GM12892 (cell line): ENCODE measurements around the gene PPFIA4.

Experiments
- DNase-seq: peaks from one replicate; pipeline ENCODE4 v3.0.0; 2011; ENCODE audit not compliant: insufficient read length
- FAIRE-seq: peaks from 2 replicates; lab custom pipeline; 2011; peaks lifted over from hg19 to GRCh38; lab: Jason Lieb, UNC
- POLR2A ChIP-seq: IDR thresholded peaks from 2 replicates; pipeline ENCODE4 v1.6.1; 2011; ENCODE audit warnings: low read depth, low read length, control low read depth
- POLR2AphosphoS5 ChIP-seq: IDR thresholded peaks from 2 replicates; pipeline ENCODE4 v1.6.1; 2011; ENCODE audit warnings: low read depth, low read length, control low read depth
- TAF1 ChIP-seq: IDR thresholded peaks from 2 replicates; pipeline ENCODE4 v1.6.1; 2011; ENCODE audit warnings: low read depth, mild to moderate bottlenecking, control low read depth, low read length, borderline replicate concordance

The PPFIA4 gene

GRCh38 chr1:203121186-203122015 is 95.1 kb downstream of the PPFIA4 start:
- TF ChIP-seq TAF1 (no peak), POLR2A (no peak), POLR2AphosphoS5 (no peak)
- DNase-seq: no peak
- FAIRE-seq: no peak

GRCh38 chr1:203122159-203122558 is 95.9 kb downstream of the PPFIA4 start:
- TF ChIP-seq TAF1 (no peak), POLR2A (no peak), POLR2AphosphoS5 (no peak)
- FAIRE-seq (no peak), DNase-seq (no peak)

GRCh38 chr1:203124011-203124410 is 97.7 kb downstream of the PPFIA4 start:
- TF ChIP-seq POLR2AphosphoS5 (no peak), TAF1 (no peak), POLR2A (no peak)
- no peak for FAIRE-seq
- no peak for DNase-seq

- DNase-seq (no peak), FAIRE-seq (no peak)
- TF ChIP-seq POLR2AphosphoS5 (no peak), POLR2A (no peak), TAF1 (no peak)
Measured at GRCh38 chr1:203124546-203125317, 98.4 kb downstream of the PPFIA4 start.

- TF ChIP-seq POLR2AphosphoS5: no peak
- no peak for TF ChIP-seq TAF1
- no peak for TF ChIP-seq POLR2A
- FAIRE-seq (no peak), DNase-seq (no peak)
Measured at GRCh38 chr1:203126151-203126865, 100.0 kb downstream of the PPFIA4 start.

- DNase-seq: no peak
- TF ChIP-seq POLR2A: no peak
- no peak for TF ChIP-seq POLR2AphosphoS5
- no peak for TF ChIP-seq TAF1
Measured at GRCh38 chr1:203126866-203127665, 100.8 kb downstream of the PPFIA4 start.

GRCh38 chr1:203127666-203128430 is 101.6 kb downstream of the PPFIA4 start, which contains the start of gene ADORA1:
ADORA1 (plus strand) TSS chr1:203127726; CDS start chr1:203128842, 1,116 bp downstream.
- no peak for FAIRE-seq
- DNase-seq: peak; percentile 23
- TF ChIP-seq POLR2A: no peak
- no peak for TF ChIP-seq POLR2AphosphoS5
- TF ChIP-seq TAF1: no peak

More at GRCh38 chr1:203126866-203127665, 100.8 kb downstream of the PPFIA4 start:
- no peak for FAIRE-seq

GRCh38 chr1:203128431-203128715 is 102.1 kb downstream of the PPFIA4 start:
- no peak for FAIRE-seq
- no peak for TF ChIP-seq TAF1
- no peak for TF ChIP-seq POLR2AphosphoS5
- TF ChIP-seq POLR2A: no peak
- DNase-seq: peak; percentile 1
